ENCODE measurements around the gene MSI2.

The MSI2 gene

GRCh38 chr17:57413848-57414651 lies 157.7 kb downstream of the MSI2 start:
- no peak for DNase-seq (ENCODE audit: low read depth in 2 of 2)

- no peak for DNase-seq (ENCODE audit: low read depth in 2 of 2)
Observed at GRCh38 chr17:57415751-57416207, 159.5 kb downstream of the MSI2 start.

GRCh38 chr17:57416369-57416768 lies 160.0 kb downstream of the MSI2 start:
- DNase-seq (ENCODE audit: low read depth in 2 of 2), result no peak

GRCh38 chr17:57417956-57418355 lies 161.6 kb downstream of the MSI2 start:
- no peak for DNase-seq (ENCODE audit: low read depth in 2 of 2)

- DNase-seq (ENCODE audit: low read depth in 2 of 2), result no peak
Observed at GRCh38 chr17:57418463-57419246, 162.3 kb downstream of the MSI2 start.

- DNase-seq (ENCODE audit: low read depth in 2 of 2), result no peak
Observed at GRCh38 chr17:57419940-57420550, 163.7 kb downstream of the MSI2 start.

- no peak for DNase-seq (ENCODE audit: low read depth in 2 of 2)
Observed at GRCh38 chr17:57420734-57421717, 164.7 kb downstream of the MSI2 start.

- DNase-seq (ENCODE audit: low read depth in 2 of 2), result no peak
Observed at GRCh38 chr17:57422574-57423164, 166.3 kb downstream of the MSI2 start.

GRCh38 chr17:57423541-57423940 lies 167.2 kb downstream of the MSI2 start:
- DNase-seq (ENCODE audit: low read depth in 2 of 2), result no peak

GRCh38 chr17:57424273-57424672 lies 167.9 kb downstream of the MSI2 start:
- DNase-seq (ENCODE audit: low read depth in 2 of 2), result no peak

GRCh38 chr17:57424777-57425188 lies 168.5 kb downstream of the MSI2 start:
- no peak for DNase-seq (ENCODE audit: low read depth in 2 of 2)

- DNase-seq (ENCODE audit: low read depth in 2 of 2), result no peak
Observed at GRCh38 chr17:57425431-57425830, 169.1 kb downstream of the MSI2 start.

GRCh38 chr17:57425903-57426880 lies 169.9 kb downstream of the MSI2 start:
- DNase-seq (ENCODE audit: low read depth in 2 of 2), result no peak

- DNase-seq (ENCODE audit: low read depth in 2 of 2), result no peak
Observed at GRCh38 chr17:57429966-57430365, 173.6 kb downstream of the MSI2 start.

GRCh38 chr17:57431415-57431814 lies 175.1 kb downstream of the MSI2 start:
- DNase-seq (ENCODE audit: low read depth in 2 of 2), result no peak

GRCh38 chr17:57432507-57433277 lies 176.4 kb downstream of the MSI2 start:
- DNase-seq (ENCODE audit: low read depth in 2 of 2), result no peak

GRCh38 chr17:57433452-57433851 lies 177.1 kb downstream of the MSI2 start:
- DNase-seq (ENCODE audit: low read depth in 2 of 2), result no peak

- no peak for DNase-seq (ENCODE audit: low read depth in 2 of 2)
Observed at GRCh38 chr17:57434361-57434760, 178.0 kb downstream of the MSI2 start.

GRCh38 chr17:57436565-57436964 lies 180.2 kb downstream of the MSI2 start:
- DNase-seq (ENCODE audit: low read depth in 2 of 2), result no peak
